SK-N-SH treated with all-trans-retinoic acid at 6 μM for 48 hours (cell line): Measurements from ENCODE around the gene NDFIP1.
A peak's percentile ranks its signal among the peaks of the same experiment; 100 is the strongest.

Source experiments
- ATAC-seq: fragments of 200-7000 bp; cut with Tn5 transposase; 3 replicates; pipeline ENCODE4 v1.9.1; 2020; ENCODE audit warnings: mild to moderate bottlenecking, moderate library complexity
- ARNTL ChIP-seq: fragments of 450-650 bp; formaldehyde crosslinking; IDR thresholded peaks from 2 replicates; pipeline ENCODE4 v1.5.0; 2020; ENCODE audit warnings: low read depth, mild to moderate bottlenecking, moderate library complexity, borderline replicate concordance
- BACH2 ChIP-seq: fragments of 250-450 bp; sonication (Bioruptor Pico); IDR thresholded peaks from 2 replicates; pipeline ENCODE4 v1.9.0; 2021; ENCODE audit warnings: mild to moderate bottlenecking, borderline replicate concordance
- CREB5 ChIP-seq: fragments of 250-450 bp; sonication (Bioruptor Pico); IDR thresholded peaks from 2 replicates; pipeline ENCODE4 v1.5.1; 2020; ENCODE audit warnings: low read depth, mild to moderate bottlenecking, moderate library complexity
- CSDC2 ChIP-seq: fragments of 250-450 bp; sonication (Bioruptor Pico); IDR thresholded peaks from 2 replicates; pipeline ENCODE4 v1.5.0; 2020; ENCODE audit warnings: mild to moderate bottlenecking, moderate library complexity
- ESRRG ChIP-seq: fragments of 250-450 bp; sonication (Bioruptor Pico); IDR thresholded peaks from 2 replicates; pipeline ENCODE4 v1.6.1; 2021; ENCODE audit warnings: mild to moderate bottlenecking
- GLIS3 ChIP-seq: fragments of 250-450 bp; sonication (Bioruptor Pico); IDR thresholded peaks from 2 replicates; pipeline ENCODE4 v1.5.0; 2020; ENCODE audit warnings: mild to moderate bottlenecking, moderate library complexity
- ISL1 ChIP-seq: fragments of 250-450 bp; sonication (Bioruptor Pico); IDR thresholded peaks from 2 replicates; pipeline ENCODE4 v2.1.2; 2022; ENCODE audit warnings: mild to moderate bottlenecking, moderate library complexity
- OSR1 ChIP-seq: fragments of 250-450 bp; sonication (Bioruptor Pico); IDR thresholded peaks from 2 replicates; pipeline ENCODE4 v1.8.0; 2022; ENCODE audit warnings: moderate library complexity, mild to moderate bottlenecking, inconsistent platforms
- PATZ1 ChIP-seq: fragments of 250-450 bp; sonication (Bioruptor Pico); IDR thresholded peaks from 2 replicates; pipeline ENCODE4 v1.8.0; 2020; ENCODE audit warnings: mild to moderate bottlenecking, moderate library complexity, borderline replicate concordance
- POU6F1 ChIP-seq: fragments of 250-450 bp; sonication (Bioruptor Pico); IDR thresholded peaks from 2 replicates; pipeline ENCODE4 v1.8.0; 2021; ENCODE audit warnings: low read depth, mild to moderate bottlenecking, moderate library complexity, borderline replicate concordance
- PPARA ChIP-seq: fragments of 250-450 bp; sonication (Bioruptor Pico); IDR thresholded peaks from 2 replicates; pipeline ENCODE4 v1.5.0; 2020; ENCODE audit warnings: mild to moderate bottlenecking, borderline replicate concordance
- RARB ChIP-seq: fragments of 250-450 bp; sonication (Bioruptor Pico); IDR thresholded peaks from 2 replicates; pipeline ENCODE4 v1.8.0; 2021; ENCODE audit warnings: mild to moderate bottlenecking, moderate library complexity
- SNAI2 ChIP-seq: fragments of 250-450 bp; sonication (Bioruptor Pico); IDR thresholded peaks from 2 replicates; pipeline ENCODE4 v1.5.0; 2020; ENCODE audit warnings: mild to moderate bottlenecking, moderate library complexity
- TCF4 ChIP-seq: fragments of 250-450 bp; sonication (Bioruptor Pico); IDR thresholded peaks from 2 replicates; pipeline ENCODE4 v1.8.0; 2021; ENCODE audit warnings: mild to moderate bottlenecking, moderate library complexity, borderline replicate concordance
- TOX ChIP-seq: fragments of 250-450 bp; sonication (Bioruptor Pico); IDR thresholded peaks from 2 replicates; pipeline ENCODE4 v1.8.0; 2021; ENCODE audit warnings: mild to moderate bottlenecking, moderate library complexity, borderline replicate concordance
- TSHZ2 ChIP-seq: fragments of 250-450 bp; sonication (Bioruptor Pico); IDR thresholded peaks from 2 replicates; pipeline ENCODE4 v1.5.0; 2020; ENCODE audit warnings: mild to moderate bottlenecking, moderate library complexity
- ZC3H10 ChIP-seq: fragments of 250-450 bp; sonication (Bioruptor Pico); IDR thresholded peaks from 2 replicates; pipeline ENCODE4 v1.5.1; 2021; ENCODE audit warnings: mild to moderate bottlenecking, moderate library complexity
- ZFP3 ChIP-seq: fragments of 250-450 bp; sonication (Bioruptor Pico); IDR thresholded peaks from 2 replicates; pipeline ENCODE4 v1.5.0; 2020; ENCODE audit warnings: mild to moderate bottlenecking, moderate library complexity
- ZFP30 ChIP-seq: fragments of 450-650 bp; formaldehyde crosslinking; IDR thresholded peaks from 2 replicates; pipeline ENCODE4 v1.5.0; 2022; ENCODE audit warnings: mild to moderate bottlenecking, moderate library complexity
- ZNF565 ChIP-seq: fragments of 450-650 bp; formaldehyde crosslinking; conservative IDR thresholded peaks from 2 replicates; pipeline ENCODE4 v1.5.0; 2020; ENCODE audit warnings: low read depth, mild to moderate bottlenecking, moderate library complexity
- ZNF70 ChIP-seq: fragments of 450-650 bp; formaldehyde crosslinking; IDR thresholded peaks from 2 replicates; pipeline ENCODE4 v1.5.0; 2020; ENCODE audit warnings: mild to moderate bottlenecking, moderate library complexity
- ZNF8 ChIP-seq: fragments of 450-650 bp; formaldehyde crosslinking; IDR thresholded peaks from 2 replicates; pipeline ENCODE4 v1.5.0; 2020; ENCODE audit warnings: mild to moderate bottlenecking, moderate library complexity
- TF ChIP-seq, protein P1 (sequence below): fragments of 250-450 bp; sonication (Bioruptor Pico); IDR thresholded peaks from 2 replicates; pipeline ENCODE4 v1.5.1; 2021; ENCODE audit warnings: mild to moderate bottlenecking, moderate library complexity

Gene NDFIP1

DNA sequence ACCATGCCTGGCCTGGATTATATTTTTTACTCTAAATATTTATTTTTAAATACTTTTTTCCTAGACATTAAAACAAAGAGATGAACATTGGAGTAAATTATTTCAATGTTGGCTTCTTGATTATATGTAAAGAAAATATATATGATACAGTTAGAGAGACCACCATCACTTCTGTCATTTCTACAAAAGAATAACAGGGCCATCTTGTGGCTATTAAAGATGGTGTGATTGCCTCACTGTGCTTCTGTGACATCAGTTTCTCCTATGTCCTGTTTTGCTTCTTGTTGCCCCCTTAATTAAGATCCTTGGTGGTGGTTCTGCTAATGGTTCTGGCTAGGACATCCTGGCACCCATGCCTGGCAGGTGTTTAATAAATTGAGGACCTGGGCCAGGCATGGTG is 32.9 kb downstream of the NDFIP1 start:
- ATAC-seq, result no peak
- TF ChIP-seq OSR1 (CRISPR knock-in tag), result no peak
- no peak for TF ChIP-seq PPARA (CRISPR knock-in tag)
- TF ChIP-seq ZFP30 (CRISPR knock-in tag), result no peak
- TF ChIP-seq ESRRG, result no peak
- TF ChIP-seq SNAI2 (CRISPR knock-in tag), result no peak
- TF ChIP-seq TSHZ2 (CRISPR knock-in tag), result no peak
- TF ChIP-seq POU6F1 (CRISPR knock-in tag), result no peak
- TF ChIP-seq CREB5 (CRISPR knock-in tag), result no peak
- no peak for TF ChIP-seq BACH2
- TF ChIP-seq ARNTL (CRISPR knock-in tag), result no peak
- TF ChIP-seq TCF4 (CRISPR knock-in tag), result no peak
- no peak for TF ChIP-seq ZFP3
- TF ChIP-seq, protein P1, sequence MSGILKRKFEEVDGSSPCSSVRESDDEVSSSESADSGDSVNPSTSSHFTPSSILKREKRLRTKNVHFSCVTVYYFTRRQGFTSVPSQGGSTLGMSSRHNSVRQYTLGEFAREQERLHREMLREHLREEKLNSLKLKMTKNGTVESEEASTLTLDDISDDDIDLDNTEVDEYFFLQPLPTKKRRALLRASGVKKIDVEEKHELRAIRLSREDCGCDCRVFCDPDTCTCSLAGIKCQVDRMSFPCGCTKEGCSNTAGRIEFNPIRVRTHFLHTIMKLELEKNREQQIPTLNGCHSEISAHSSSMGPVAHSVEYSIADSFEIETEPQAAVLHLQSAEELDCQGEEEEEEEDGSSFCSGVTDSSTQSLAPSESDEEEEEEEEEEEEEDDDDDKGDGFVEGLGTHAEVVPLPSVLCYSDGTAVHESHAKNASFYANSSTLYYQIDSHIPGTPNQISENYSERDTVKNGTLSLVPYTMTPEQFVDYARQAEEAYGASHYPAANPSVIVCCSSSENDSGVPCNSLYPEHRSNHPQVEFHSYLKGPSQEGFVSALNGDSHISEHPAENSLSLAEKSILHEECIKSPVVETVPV (CRISPR knock-in tag), result no peak
- TF ChIP-seq ZNF565 (CRISPR knock-in tag), result no peak
- TF ChIP-seq ZC3H10, result no peak
- TF ChIP-seq ZNF70, result no peak
- TF ChIP-seq GLIS3, result no peak
- TF ChIP-seq ZNF8, result no peak
- TF ChIP-seq RARB (CRISPR knock-in tag), result no peak
- TF ChIP-seq CSDC2 (CRISPR knock-in tag), result no peak
- TF ChIP-seq, all 23 proteins: peak for 0

DNA sequence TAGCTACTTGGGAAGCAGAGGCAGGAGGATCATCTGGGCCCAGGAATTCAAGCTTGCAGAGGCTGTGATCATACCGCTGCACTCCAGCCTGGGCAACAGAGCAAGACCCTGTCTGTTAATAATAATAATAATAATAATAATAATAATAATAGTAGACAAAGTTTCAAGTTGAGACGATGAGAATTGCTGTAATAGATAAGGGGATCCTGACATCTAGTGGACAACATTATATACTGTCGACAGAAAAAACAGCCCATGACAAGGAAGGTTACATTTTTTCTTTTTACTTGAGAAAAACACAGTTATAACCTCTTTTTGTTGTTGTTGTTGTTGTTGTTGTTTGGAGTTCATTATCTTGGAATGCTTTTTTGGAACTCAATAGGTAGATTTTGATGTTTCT is 35.3 kb downstream of the NDFIP1 start:
- TF ChIP-seq PATZ1 (CRISPR knock-in tag), result no peak
- no peak for TF ChIP-seq BACH2
- no peak for TF ChIP-seq GLIS3
- no peak for TF ChIP-seq POU6F1 (CRISPR knock-in tag)
- no peak for TF ChIP-seq SNAI2 (CRISPR knock-in tag)
- no peak for TF ChIP-seq ZFP3
- TF ChIP-seq TOX (CRISPR knock-in tag), result no peak
- no peak for TF ChIP-seq OSR1 (CRISPR knock-in tag)
- TF ChIP-seq ISL1 (CRISPR knock-in tag), result no peak
- TF ChIP-seq RARB (CRISPR knock-in tag), result no peak
- no peak for TF ChIP-seq ZC3H10
- no peak for TF ChIP-seq ZNF70
- TF ChIP-seq, all 23 proteins: peak for 0
- ATAC-seq, result peak; percentile 66; the same call in 2 of the 3 replicates
